Measurements from ENCODE around the gene FMNL2. TPM values are rescaled to one million over a fixed set of nuclear protein-coding genes. Genes with fewer than 3 reads are reported as not detected.

The FMNL2 gene
- total RNA-seq, 1 experiment from 2014 or later: 33.6 TPM

GRCh38 chr2:152623076-152623740 lies 288.2 kb downstream of the FMNL2 start:
- no peak overlapping the region for H2BK120ac ChIP-seq (ENCODE audit: low read depth, low read length, poor library complexity, severe bottlenecking)
- H3K27ac Mint-ChIP-seq: peak overlapping the region in 1 of 3 experiments; percentile 8; a peak in 3 of 7 replicates
- no peak overlapping the region for H2BK12ac ChIP-seq (ENCODE audit: insufficient read length, low read depth, low read length)
- H3K27ac ChIP-seq (ENCODE audit: insufficient read length, low read depth, low read length): no peak overlapping the region
- no peak overlapping the region for H2AK5ac ChIP-seq (ENCODE audit: insufficient read length, low read length)
- H3K14ac ChIP-seq (ENCODE audit: insufficient read depth, low read length): no peak overlapping the region
- H3K4me3 Mint-ChIP-seq: no peak overlapping the region
- no peak overlapping the region for H4K5ac ChIP-seq (ENCODE audit: insufficient read length, low read depth, low read length)
- no CpG with 5 or more reads among the region's 13 CpGs for WGBS (ENCODE audit: extremely low coverage, insufficient read length, low lambda C conversion rate)
- no peaks in the 10 kb centered on the region for H3K27me3 Mint-ChIP-seq (ENCODE audit: low read depth)
- H3K9me3 ChIP-seq (ENCODE audit: control insufficient read depth, low read depth, low read length): no peaks in the 10 kb centered on the region
- no peak overlapping the region for H3K4ac ChIP-seq (ENCODE audit: low read depth, low read length)
- H3T11ph ChIP-seq (ENCODE audit: low read length): no peak overlapping the region
- no peaks in the 10 kb centered on the region for H3K4me1 Mint-ChIP-seq
- no peak overlapping the region for H2AFZ ChIP-seq (ENCODE audit: low read length)
- no peaks in the 10 kb centered on the region for H3K79me1 ChIP-seq (ENCODE audit: insufficient read depth, low read depth, low read length, poor library complexity, severe bottlenecking)
- H4K20me1 ChIP-seq (ENCODE audit: control insufficient read depth, insufficient read depth, insufficient read length): no peaks in the 10 kb centered on the region
- no peak overlapping the region for H4K8ac ChIP-seq (replicated peaks; ENCODE audit: insufficient read length, low read depth, low read length)
- H2BK15ac ChIP-seq (ENCODE audit: low read depth, low read length): no peak overlapping the region
- H3K27me3 ChIP-seq (ENCODE audit: insufficient read depth, low read length): no peaks in the 10 kb centered on the region
- no peak for DNase-seq
- no peaks in the 10 kb centered on the region for H3K79me2 ChIP-seq (ENCODE audit: insufficient read depth, low read length)
- H2BK5ac ChIP-seq (ENCODE audit: insufficient read length, low read length): no peak overlapping the region
- no peak overlapping the region for H4K91ac ChIP-seq (ENCODE audit: insufficient read length, low read depth, low read length)
- H3K4me1 ChIP-seq (ENCODE audit: insufficient read depth, low read length): no peaks in the 10 kb centered on the region
- no peak overlapping the region for H3K18ac ChIP-seq (ENCODE audit: insufficient read length, low read depth, low read length)
- no peak overlapping the region for H2BK20ac ChIP-seq (ENCODE audit: low read depth, low read length, poor library complexity, severe bottlenecking)
- peaks cover 12 to 43% (median 42%) of the 10 kb centered on the region in 3 experiments; a peak in 6 of 7 replicates for H3K36me3 Mint-ChIP-seq (ENCODE audit: insufficient read depth in 1 of 3, low read depth in 3 of 3)
- no peak overlapping the region for H3K9ac ChIP-seq (ENCODE audit: extremely low read depth, insufficient read length, low read length)
- H3K56ac ChIP-seq (ENCODE audit: insufficient read length, low read depth, low read length): no peak overlapping the region
- no peak overlapping the region for H3K4me2 ChIP-seq (ENCODE audit: insufficient read depth, insufficient read length, low read length)
- no peaks in the 10 kb centered on the region for H3K23me2 ChIP-seq (ENCODE audit: insufficient read length, low read depth, low read length, poor library complexity, severe bottlenecking)
- no peaks in the 10 kb centered on the region; a peak in 1 of 5 replicates for H3K9me3 Mint-ChIP-seq
- no peak overlapping the region for H3K23ac ChIP-seq (ENCODE audit: insufficient read length, low read depth, low read length)
- TF ChIP-seq, protein P1, sequence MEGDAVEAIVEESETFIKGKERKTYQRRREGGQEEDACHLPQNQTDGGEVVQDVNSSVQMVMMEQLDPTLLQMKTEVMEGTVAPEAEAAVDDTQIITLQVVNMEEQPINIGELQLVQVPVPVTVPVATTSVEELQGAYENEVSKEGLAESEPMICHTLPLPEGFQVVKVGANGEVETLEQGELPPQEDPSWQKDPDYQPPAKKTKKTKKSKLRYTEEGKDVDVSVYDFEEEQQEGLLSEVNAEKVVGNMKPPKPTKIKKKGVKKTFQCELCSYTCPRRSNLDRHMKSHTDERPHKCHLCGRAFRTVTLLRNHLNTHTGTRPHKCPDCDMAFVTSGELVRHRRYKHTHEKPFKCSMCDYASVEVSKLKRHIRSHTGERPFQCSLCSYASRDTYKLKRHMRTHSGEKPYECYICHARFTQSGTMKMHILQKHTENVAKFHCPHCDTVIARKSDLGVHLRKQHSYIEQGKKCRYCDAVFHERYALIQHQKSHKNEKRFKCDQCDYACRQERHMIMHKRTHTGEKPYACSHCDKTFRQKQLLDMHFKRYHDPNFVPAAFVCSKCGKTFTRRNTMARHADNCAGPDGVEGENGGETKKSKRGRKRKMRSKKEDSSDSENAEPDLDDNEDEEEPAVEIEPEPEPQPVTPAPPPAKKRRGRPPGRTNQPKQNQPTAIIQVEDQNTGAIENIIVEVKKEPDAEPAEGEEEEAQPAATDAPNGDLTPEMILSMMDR (conservative IDR thresholded peaks at IDR 0.05): no peak

All from H9 (cell line).